Fibroblast of skin of right quadriceps (primary cell): ENCODE results near the gene CDKN2D.
A peak's percentile ranks its signal among the peaks of the same experiment; 100 is the strongest.
"Not testable (repeated sequence)": the region's sequence is repeated elsewhere in the genome, so short reads cannot be mapped to it uniquely, and the experiment has no call there.

Experiments used
- DNase-seq: peaks from one replicate; pipeline ENCODE4 v3.0.0-alpha.2; 2013

Gene CDKN2D

DNA sequence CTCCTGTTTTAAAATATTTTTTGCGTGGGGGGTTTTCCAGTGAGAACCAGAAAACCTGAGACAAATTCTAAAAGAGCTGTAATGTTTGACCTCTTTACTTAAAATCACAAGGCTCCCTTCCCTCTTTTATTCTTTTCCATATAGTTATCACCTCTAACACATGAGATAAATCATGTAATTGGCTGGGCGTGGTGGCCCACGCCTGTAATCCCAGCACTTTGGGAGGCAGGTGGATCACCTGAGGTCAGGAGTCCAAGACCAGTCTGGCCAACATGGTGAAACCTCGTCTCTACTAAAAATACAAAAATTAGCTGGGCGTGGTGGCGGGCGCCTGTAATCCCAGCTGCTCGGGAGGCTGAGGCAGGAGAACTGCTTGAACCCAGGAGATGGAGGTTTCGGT lies 17.8 kb downstream of the CDKN2D start:
- DNase-seq = not testable (repeated sequence)

DNA sequence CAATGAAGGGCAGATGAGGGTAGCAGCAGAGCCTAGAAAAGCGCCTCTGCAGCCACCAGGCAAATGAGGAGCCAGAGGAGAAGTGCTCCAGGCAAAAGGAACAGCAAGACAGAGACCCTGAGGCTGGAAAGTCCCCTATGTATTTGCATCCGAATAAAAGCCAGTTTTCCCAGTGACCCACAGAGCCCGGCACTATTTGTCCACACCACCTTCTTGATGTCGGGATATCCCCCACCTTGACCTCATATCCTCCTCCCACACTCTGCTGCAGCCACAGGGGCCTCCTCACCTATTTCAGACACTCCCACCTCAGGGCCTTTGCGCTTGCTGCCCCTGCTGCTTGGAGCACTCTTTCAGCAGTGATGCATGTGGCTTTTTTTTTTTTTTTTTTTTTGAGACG lies 18.4 kb downstream of the CDKN2D start:
- DNase-seq = no peak

DNA sequence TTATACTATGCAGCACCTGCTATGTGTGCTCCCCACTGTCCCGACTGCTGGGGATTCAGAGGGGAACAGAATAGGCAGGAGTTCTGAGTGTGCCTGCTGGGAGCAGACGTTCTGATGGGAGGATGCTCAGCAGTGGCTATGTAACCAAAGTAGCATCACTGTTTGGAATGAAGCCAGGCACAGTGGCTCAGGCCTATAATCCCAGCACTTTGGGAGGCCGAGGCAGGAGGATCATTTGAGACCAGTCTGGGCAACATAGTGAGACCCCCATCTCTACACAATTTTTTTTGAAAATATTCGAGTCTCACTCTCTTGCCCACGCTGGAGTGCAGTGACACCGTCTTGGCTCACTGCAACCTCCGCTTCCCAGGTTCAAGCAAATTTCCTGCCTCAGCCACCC lies 19.0 kb downstream of the CDKN2D start:
- DNase-seq = no peak

DNA sequence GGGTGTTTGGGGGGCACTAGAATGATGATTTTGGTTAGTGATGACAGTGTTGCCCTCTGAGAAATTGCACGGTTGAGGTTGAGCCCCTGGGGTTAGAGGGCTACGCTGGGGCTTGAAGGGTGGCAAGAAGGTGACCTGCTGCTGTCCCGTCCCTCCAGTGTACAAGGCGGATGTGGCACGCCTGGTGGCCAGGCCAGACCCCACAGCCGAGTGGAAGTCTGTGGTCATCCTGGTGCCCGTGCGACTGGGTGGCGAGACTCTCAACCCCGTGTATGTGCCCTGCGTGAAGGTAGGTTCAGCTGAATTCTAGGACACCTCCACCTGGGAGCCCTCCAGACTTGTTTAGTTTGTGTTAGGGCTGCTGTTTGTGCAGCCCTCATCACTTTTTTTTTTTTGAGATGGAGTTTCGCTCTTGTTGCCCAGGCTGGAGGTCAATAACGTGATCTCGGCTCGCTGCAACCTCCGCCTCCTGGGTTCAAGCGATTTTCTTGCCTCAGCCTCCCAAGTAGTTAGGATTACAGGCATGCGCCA lies 20.0 kb downstream of the CDKN2D start:
- DNase-seq = no peak

DNA sequence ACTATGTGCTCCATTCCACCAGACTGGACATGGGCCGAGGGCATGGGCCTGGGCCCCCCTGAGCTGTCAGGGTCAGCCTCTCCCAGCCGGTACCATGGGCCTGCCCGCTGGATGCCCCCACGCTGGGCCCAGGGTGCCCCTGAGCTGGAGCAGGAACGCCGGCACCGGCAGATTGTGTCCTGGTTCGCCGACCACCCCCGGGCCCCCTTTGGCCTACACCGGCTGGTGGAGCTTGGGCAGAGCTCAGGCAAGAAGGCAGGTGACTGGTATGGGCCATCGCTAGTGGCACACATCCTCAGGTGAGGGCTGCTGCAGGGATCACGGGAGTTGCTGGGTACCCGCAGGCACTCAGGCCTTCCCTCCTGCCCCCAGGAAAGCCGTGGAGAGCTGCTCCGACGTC lies 22.0 kb downstream of the CDKN2D start:
- no peak for DNase-seq

DNA sequence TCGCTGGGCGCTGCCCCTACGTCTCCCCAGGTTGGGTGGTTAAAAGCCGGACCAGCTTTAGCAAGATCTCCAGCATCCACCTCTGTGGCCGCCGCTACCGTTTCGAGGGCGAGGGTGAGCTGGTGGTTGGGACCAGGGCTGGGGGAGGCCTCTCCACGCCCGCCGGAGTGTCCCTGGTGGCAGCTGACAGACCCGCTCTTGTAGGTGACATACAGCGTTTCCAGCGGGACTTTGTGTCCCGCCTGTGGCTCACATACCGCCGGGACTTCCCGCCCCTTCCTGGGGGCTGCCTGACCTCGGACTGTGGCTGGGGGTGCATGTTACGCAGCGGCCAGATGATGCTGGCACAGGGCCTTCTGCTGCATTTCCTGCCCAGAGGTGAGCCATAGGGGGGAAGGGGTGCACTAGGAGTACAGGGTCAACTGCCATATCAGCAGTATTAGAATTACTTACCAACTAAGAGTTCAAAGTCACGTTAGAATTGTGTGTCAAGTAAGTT lies 24.0 kb downstream of the CDKN2D start:
- DNase-seq = no peak

DNA sequence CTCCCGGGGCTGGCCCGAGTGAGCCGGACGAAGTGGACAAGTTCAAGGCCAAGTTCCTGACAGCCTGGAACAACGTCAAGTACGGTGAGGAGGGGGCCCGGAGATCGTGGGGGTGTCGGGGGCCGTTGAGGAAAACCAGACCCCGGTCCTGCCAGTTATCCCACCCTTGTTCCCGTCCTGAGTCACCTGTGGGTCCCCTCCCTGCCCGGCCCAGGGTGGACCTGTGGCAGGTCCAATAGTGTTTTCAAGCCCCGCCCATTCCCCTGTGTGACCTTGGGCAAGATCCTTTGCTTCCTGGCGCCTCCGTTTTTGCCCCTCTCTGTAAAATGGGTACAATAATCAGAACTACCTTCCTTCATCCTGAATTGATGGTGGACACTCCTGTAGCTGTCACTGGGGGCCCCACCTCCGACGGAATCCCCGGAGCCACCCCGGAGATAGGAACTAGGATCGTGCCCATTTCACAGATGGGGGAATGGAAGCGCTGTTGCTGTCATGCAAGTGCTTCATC lies 24.5 kb downstream of the CDKN2D start:
- no peak for DNase-seq

DNA sequence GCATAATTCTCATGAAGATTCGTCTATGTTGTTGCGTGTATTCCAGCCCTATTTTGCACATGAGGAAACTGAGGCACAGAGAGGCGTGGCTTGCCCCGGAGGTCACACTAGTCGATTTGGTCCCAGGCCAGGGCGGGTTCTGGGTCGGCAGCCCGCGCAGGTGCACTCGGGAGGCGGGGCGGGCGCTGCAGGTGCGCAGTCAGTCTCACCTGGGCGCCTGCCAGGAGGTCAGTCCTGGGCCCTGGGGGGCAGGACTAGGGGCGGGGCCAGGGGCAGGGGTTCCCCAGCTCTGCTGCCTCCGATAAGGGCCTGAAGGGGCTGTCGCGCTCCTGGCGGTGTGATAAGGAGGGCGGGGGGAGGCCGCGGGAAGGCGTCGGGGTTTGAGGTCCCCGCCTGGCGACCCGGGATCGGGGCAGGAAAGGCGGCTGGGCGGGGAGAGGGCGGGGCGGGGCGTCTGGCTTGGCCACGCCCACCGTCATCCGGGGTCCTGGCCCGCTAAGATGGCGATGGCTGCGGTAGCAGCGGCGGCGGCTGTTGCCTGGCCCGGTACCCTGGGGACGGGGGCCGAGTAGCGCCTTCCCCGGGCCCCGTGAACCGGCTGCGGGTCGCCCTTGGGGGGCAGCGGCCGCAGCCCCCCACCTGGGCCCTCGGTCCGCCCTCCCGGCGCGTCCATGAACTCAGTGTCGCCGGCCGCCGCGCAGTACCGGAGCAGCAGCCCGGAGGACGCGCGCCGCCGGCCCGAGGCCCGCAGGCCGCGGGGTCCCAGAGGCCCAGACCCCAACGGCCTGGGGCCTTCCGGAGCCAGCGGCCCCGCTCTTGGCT lies 25.1 kb downstream of the CDKN2D start, which contains the start of gene ATG4D:
Gene ATG4D (plus strand): TSS at position 485 of the 822 bp plus-strand sequence. CDS start 187 bp downstream, at position 672.
- peak; percentile 60 for DNase-seq

DNA sequence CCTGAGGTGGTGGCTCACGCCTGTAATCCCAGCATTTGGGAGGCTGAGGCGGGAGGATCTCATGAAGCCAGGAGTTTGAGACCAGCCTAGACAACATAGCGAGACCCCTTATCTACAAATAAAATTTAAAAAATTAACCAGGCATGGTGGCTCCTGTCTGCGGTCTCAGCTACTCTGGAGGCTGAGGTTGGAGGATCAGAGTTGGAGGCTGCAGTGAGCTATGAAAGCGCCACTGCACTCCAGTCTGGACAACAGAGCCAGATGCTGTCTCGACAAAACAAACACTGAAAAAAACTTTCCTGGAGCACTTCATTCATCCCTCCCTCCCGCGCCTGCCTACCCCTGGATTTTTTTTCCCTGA lies 25.7 kb downstream of the CDKN2D start:
- DNase-seq = no peak

DNA sequence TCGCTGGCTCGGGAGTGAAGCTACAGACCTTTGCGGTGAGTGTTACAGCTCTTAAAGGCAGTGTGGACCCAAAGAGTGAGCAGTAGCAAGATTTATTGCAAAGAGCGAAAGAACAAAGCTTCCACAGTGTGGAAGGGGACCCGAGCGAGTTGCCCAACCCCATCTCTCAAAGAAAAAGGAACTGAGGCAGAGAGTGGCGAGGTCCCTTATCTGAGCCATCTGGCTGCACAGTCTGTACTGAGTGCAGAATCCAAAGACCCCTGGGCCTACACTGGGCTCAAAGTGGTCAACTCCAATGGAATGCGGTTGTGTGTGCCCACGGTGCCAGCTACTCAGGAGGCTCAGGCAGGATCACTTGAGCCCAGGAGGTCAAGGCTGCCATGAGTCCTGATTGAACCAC lies 29.8 kb downstream of the CDKN2D start:
- not testable (repeated sequence) for DNase-seq

DNA sequence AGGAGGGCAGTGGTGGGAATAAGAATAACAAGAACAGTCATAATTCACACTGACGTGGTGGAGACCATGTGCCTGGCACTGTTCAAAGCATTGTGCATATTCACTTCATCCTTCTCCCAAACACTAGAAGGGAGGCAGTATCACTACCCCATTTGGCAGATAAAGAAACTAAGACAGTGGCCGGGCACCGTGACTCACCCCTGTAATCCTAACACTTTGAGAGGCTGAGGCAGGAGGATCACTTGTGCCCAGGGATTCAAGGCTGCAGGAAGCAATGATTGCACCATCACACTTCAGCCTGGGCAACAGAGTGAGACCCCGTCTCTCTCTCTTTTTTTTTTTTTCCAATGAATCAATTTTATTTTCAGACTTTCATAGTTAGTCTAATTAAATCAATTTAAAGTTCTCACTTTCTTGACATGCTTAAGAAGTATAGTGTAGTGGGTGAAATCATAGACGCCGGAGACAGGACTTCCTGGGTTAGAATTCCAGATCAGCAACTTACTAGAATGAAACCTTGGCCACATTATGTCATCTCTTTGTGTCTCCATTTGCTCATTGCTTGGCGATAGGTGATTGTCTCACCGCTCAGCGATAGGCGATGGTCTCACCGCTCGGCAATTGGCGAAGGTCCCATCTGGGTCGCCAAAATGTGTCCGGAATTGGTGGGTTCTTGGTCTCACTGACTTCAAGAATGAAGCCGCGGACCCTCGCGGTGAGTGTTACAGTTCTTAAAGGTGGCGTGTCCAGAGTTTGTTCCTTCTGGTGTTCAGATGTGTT lies 30.4 kb downstream of the CDKN2D start:
- DNase-seq = no peak

DNA sequence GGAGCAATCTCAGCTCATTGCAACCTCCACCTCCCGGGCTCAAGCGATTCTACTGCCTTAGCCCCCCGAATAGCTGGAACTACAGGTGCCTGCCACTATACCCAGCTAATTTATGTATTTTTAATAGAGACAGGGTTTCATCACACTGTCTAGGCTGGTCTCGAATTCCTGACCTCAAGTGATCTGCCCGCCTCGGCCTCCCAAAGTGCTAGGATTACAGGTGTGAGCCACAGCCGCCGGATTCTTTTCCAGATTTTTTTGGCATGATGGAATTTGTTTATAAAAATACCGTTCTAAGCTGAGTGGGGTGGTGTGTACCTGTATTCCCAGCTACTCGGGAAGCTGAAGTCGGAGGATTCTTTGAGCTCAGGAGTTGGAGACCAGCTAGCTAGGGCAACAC lies 31.1 kb downstream of the CDKN2D start:
- DNase-seq = no peak

DNA sequence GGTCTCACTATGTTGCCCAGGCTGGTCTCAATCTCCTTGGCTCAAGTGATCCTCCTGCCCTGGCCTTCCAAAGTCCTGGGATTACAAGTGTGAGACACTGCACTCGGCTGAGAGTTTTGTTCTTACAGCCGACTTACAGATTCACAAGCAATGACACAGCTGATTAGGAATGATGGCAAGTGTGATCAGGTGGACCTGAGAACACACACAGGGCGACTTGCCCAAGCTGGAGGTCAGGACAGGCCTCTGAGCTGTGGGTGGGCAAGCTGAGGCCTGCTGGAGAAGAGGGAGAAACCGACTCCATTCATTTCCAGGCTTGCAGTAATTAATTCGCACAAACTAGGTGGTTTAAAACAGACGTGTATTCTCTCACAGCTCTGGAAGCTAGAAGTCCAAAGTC lies 33.2 kb downstream of the CDKN2D start:
- no peak for DNase-seq

DNA sequence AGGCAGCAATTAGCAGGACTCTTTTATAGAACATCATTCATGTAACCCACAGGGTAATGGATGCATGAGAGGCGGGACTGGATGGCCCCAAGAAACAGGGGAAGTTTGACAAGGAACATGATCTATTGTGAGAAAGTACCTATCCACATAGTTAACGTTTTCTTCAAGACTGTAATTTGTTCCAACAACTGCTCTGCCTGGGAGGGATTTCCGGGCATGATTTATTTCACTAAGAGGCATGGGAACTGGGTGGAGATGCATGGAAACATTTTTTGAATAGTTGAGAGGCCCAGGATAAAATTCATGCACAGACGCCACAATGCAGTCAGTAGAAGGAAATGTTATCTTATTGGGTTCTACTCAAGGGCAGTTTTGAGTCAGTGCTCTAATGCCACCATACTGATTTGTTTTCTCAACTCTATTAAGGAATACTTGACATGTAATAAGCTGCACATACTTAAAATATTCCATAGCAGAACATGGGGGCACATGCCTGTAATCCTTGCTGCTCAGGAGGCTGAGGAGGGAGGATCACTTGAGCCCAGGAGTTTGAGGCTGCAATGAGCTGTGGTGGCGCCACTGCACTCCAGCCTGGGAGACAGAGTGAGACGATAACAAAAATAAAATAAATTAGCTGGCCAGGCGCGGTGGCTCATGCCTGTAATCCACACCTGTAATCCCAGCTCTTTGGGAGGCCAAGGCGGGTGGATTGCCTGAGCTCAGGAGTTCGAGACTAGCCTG lies 35.0 kb downstream of the CDKN2D start:
- peak; percentile 87 for DNase-seq

DNA sequence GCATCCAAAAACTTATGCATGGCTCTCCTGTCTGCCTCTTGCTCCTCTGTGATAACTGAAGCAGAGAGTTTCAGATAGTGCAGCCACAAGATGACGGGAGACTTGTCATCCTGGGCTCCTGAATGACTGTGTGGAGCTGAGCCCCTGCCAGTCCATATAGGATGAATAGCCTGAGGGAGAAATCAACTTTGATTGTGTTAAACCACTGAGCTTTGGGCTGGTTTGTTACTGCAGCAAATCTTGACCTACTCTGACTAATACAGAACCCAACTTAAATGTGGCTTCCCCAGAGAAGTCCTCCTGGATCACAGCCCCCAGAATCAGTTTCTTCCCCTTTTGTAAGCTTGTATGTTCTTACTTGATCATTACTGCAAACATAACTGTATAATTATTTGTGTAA lies 36.3 kb downstream of the CDKN2D start:
- DNase-seq = no peak

DNA sequence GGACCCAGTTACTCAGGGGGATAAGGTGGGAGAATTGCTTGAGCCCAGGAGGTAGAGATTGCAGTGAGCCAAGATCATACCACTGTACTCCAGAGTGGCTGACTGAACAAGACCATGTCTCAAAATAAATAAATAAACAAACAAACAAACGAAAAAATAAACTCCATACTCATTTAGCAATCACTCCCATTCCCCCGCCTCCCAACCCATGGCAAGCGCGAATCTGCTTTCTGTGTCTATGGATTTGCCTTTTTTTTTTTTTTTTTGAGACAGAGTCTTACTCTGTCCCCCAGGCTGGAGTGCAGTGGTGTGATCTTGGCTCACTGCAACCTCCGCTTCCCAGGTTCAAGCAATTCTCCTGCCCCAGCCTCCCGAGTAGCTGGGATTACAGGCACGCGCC lies 41.9 kb downstream of the CDKN2D start:
- DNase-seq = not testable (repeated sequence)

DNA sequence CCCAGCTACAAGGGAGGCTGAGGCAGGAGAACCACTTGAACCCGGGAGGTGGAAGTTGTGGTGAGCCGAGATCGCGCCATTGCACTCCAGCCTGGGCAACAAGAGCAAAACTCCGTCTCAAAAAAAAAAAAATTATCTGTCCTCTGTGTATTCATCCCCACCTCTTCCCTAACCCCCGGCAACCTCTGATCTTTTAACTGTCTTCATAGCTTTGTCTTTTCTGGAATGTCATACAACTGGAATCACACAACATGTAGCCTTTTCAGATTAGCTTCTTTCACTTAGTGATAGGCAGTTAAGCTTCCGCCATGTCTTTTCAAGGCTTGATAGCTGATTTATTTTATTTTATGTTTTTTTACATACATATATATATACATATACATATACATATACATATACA lies 43.1 kb downstream of the CDKN2D start:
- no peak for DNase-seq

DNA sequence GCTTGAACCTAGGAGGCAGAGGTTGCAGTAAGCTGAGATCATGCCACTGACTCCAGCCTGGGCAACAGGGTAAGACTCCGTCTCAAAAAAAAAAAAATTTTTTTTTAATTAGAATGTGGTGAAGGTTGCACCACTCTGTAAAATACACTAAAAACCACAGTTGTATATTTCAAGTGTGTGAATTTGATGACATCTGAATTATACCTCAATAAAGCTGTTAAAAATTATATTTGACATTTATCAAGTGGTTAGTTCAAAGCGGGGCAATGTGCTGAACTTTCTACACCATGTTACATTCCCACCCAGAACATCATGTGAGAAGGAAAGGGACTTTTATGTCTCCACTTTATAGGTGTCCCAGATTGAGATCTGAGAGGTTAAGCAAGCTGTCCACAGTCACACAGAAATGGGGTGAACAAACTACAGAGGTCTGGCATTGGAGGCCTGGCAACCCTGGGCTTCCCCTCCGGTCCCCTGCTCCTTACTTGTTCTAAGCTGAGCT lies 45.6 kb downstream of the CDKN2D start:
- no peak for DNase-seq

DNA sequence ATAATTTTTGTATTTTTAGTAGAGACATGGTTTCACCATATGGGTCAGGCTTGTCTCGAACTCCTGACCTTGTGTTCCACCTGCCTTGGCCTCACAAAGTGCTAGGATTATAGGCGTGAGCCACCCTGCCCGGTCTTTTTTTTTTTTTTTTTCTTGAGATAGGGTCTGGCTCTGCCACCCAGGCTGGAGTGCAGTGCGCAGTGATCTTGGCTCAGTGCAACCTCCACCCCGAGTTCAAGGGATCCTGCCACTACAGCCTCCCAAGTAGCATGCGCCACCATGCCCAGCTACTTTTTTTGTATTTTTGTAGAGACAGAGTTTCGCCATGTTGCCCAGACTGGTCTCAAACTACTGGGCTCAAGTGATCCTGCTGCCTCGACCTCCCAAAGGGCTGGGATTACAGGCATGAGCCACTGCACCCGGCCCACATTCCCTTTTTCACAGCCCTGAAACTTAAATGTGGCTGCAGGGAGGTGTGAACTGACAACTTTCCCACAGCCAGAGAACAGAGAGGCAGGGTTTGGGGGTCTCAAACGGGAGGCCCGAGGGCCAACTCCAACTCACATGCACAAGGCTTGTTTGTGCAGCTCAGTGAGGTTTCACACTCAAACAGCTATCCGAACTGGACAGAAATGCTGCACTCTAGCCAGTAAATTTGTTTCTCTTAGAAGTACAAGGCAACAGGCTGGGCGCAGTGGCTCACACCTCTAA lies 47.2 kb downstream of the CDKN2D start:
- DNase-seq = no peak

DNA sequence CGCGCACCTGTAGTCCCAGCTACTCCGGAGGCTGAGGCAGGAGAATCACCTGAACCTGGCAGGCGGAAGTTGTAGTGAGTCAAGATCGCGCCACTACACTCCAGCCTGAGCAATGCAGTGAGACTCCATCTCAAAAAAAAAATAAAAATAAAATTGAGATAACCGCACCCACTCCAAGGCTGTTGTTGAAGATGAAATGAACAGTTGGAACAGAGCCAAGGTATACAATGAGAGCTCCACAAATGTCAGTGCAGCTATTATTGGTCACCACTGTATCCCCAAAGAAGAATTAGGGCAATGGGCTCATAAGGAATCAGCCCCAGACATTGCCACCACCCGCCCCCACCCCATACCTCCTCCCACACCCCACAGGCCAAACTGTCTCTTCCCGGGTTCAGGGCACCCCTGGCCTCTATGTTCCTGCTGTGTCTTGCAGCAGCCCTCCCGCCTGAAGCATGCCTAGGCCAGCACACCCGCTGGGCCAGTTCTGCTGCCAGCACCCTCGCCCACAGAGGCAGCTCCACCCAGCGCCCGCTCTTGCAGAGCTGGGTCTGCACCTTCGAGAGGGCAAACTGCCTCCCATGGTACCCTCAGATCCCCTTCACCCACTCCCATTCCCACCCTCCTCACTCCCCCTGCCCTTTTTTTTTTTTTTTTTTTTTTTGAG lies 48.0 kb downstream of the CDKN2D start:
- no peak for DNase-seq

DNA sequence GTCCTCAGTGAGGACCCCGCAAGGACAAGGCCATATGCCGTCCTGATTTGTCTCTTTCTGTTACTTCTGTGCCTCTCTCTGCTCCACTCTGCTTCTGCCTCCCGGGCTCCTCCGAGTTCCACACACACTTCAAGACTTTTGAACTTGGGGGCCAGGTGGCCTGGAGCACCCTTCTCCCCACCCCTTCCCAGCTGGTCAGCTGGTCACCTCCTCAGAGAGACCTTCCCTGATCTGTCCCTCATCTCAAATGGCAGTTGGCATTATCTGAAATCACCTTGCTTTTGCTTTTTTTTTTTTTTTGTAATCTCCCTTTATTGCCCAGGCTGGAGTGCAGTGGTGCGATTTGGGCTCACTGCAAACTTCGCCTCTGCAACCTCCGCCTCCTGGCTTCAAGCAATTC lies 49.4 kb downstream of the CDKN2D start:
- no peak for DNase-seq
